GM23338 (cell line): Measurements from ENCODE around the gene FBXO15.

Experiments
- CREB1 ChIP-seq: fragments of 250-450 bp; sonication (Bioruptor Pico); IDR thresholded peaks from 2 replicates; pipeline ENCODE4 v1.5.0; 2020; ENCODE audit warnings: low read depth, mild to moderate bottlenecking, moderate library complexity
- EZH2 ChIP-seq: fragments of 200-600 bp; sonication (generic); IDR thresholded peaks from one replicate; pipeline ENCODE4 v1.8.0; 2017; ENCODE audit warnings: antibody characterized with exemption, mild to moderate bottlenecking, low read depth; ENCODE audit not compliant: unreplicated experiment
- EZH2phosphoT487 ChIP-seq: fragments of 200-600 bp; sonication (generic); IDR thresholded peaks from one replicate; pipeline ENCODE4 v1.8.1; 2018; ENCODE audit warnings: antibody characterized with exemption; ENCODE audit not compliant: unreplicated experiment
- NANOG ChIP-seq: IDR thresholded peaks from 2 replicates; pipeline ENCODE4 v1.6.1; 2016; ENCODE audit warnings: antibody characterized with exemption, borderline replicate concordance
- POLR2AphosphoS5 ChIP-seq: IDR thresholded peaks from 2 replicates; pipeline ENCODE4 v1.6.1; 2016; ENCODE audit warnings: antibody characterized with exemption, low read depth
- STAT1 ChIP-seq: IDR thresholded peaks from one replicate; pipeline ENCODE4 v1.6.1; 2016; ENCODE audit warnings: antibody characterized with exemption; ENCODE audit not compliant: unreplicated experiment
- ZNF114 ChIP-seq: fragments of 250-450 bp; sonication (Bioruptor Pico); IDR thresholded peaks from 2 replicates; pipeline ENCODE4 v1.5.0; 2020; ENCODE audit warnings: mild to moderate bottlenecking, moderate library complexity
- TF ChIP-seq, protein P1 (sequence below): IDR thresholded peaks from one replicate; pipeline ENCODE4 v1.6.1; 2018; ENCODE audit warnings: antibody characterized with exemption; ENCODE audit not compliant: unreplicated experiment
- TF ChIP-seq, protein P2 (sequence below), 2 experiments: fragments of 200-600 bp in 1 of 2; sonication (generic) in 1 of 2; conservative IDR thresholded peaks; 2 replicates each; pipeline versions ENCODE4 v1.5.1 to v1.6.1; 2016 to 2017; ENCODE audit warnings: antibody characterized with exemption in 2 of 2, low read depth in 2 of 2, mild to moderate bottlenecking in 2 of 2, moderate library complexity in 1 of 2
- TF ChIP-seq, protein P3 (sequence below): IDR thresholded peaks from 2 replicates; pipeline ENCODE4 v1.6.1; 2016; ENCODE audit warnings: antibody characterized with exemption
- TF ChIP-seq, protein P4 (sequence below): fragments of 250-450 bp; sonication (Bioruptor Pico); IDR thresholded peaks from 2 replicates; pipeline ENCODE4 v1.5.0; 2020; ENCODE audit warnings: mild to moderate bottlenecking, moderate library complexity

DNA sequence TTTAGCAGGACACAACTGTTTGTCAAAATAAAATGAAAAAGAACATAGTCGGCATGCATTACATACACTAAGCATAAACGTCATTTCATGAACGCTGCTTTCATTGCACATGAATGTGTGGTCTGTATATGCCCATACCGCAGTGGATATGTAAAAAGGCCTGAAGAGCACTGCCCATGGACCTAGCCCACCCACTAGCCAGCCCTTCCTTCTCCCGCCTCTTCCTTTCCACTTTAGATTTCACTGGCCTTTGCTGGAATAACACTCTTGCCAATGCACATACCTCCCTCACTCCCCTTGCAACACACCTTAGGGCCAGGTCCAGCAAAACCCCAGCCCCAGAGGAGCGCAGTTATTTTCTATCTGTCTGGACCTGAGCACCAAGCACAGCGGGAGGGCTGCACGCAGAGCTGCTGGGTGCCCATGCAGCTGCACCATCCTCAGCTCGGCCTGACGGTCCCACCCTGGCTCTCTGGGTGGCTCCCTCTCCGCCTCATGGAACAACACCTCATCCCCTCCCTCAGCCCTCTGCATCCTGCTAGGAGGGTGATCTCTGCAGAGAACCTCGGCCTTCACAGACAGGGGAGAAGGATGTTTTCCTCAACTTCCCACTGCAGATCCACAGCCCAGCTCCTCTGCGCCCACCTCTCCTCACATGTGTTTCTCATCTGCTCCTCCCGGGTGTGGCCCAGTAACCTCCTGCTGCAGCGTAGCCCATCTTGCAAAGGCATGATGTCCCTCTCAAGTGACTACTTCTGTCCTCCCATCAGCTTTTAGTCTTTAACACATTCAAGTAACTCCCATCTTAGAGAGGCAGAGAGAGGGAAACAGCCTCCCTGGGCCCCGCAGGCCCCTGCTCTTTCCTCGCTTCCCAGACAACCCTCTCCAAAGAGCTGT, 72.7 kb downstream of the FBXO15 start:
- TF ChIP-seq, protein P1, sequence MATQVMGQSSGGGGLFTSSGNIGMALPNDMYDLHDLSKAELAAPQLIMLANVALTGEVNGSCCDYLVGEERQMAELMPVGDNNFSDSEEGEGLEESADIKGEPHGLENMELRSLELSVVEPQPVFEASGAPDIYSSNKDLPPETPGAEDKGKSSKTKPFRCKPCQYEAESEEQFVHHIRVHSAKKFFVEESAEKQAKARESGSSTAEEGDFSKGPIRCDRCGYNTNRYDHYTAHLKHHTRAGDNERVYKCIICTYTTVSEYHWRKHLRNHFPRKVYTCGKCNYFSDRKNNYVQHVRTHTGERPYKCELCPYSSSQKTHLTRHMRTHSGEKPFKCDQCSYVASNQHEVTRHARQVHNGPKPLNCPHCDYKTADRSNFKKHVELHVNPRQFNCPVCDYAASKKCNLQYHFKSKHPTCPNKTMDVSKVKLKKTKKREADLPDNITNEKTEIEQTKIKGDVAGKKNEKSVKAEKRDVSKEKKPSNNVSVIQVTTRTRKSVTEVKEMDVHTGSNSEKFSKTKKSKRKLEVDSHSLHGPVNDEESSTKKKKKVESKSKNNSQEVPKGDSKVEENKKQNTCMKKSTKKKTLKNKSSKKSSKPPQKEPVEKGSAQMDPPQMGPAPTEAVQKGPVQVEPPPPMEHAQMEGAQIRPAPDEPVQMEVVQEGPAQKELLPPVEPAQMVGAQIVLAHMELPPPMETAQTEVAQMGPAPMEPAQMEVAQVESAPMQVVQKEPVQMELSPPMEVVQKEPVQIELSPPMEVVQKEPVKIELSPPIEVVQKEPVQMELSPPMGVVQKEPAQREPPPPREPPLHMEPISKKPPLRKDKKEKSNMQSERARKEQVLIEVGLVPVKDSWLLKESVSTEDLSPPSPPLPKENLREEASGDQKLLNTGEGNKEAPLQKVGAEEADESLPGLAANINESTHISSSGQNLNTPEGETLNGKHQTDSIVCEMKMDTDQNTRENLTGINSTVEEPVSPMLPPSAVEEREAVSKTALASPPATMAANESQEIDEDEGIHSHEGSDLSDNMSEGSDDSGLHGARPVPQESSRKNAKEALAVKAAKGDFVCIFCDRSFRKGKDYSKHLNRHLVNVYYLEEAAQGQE = no peak
- no peak for TF ChIP-seq CREB1 (CRISPR knock-in tag)
- TF ChIP-seq, protein P2, sequence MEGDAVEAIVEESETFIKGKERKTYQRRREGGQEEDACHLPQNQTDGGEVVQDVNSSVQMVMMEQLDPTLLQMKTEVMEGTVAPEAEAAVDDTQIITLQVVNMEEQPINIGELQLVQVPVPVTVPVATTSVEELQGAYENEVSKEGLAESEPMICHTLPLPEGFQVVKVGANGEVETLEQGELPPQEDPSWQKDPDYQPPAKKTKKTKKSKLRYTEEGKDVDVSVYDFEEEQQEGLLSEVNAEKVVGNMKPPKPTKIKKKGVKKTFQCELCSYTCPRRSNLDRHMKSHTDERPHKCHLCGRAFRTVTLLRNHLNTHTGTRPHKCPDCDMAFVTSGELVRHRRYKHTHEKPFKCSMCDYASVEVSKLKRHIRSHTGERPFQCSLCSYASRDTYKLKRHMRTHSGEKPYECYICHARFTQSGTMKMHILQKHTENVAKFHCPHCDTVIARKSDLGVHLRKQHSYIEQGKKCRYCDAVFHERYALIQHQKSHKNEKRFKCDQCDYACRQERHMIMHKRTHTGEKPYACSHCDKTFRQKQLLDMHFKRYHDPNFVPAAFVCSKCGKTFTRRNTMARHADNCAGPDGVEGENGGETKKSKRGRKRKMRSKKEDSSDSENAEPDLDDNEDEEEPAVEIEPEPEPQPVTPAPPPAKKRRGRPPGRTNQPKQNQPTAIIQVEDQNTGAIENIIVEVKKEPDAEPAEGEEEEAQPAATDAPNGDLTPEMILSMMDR (conservative IDR thresholded peaks at IDR 0.05; ENCODE audit: low read depth in 2 of 2) = no peak
- no peak for TF ChIP-seq EZH2
- no peak for TF ChIP-seq POLR2AphosphoS5
- TF ChIP-seq STAT1 = no peak
- TF ChIP-seq EZH2phosphoT487 = no peak
- TF ChIP-seq, protein P3, sequence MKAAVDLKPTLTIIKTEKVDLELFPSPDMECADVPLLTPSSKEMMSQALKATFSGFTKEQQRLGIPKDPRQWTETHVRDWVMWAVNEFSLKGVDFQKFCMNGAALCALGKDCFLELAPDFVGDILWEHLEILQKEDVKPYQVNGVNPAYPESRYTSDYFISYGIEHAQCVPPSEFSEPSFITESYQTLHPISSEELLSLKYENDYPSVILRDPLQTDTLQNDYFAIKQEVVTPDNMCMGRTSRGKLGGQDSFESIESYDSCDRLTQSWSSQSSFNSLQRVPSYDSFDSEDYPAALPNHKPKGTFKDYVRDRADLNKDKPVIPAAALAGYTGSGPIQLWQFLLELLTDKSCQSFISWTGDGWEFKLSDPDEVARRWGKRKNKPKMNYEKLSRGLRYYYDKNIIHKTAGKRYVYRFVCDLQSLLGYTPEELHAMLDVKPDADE = no peak
- no peak for TF ChIP-seq NANOG
- TF ChIP-seq, protein P4, sequence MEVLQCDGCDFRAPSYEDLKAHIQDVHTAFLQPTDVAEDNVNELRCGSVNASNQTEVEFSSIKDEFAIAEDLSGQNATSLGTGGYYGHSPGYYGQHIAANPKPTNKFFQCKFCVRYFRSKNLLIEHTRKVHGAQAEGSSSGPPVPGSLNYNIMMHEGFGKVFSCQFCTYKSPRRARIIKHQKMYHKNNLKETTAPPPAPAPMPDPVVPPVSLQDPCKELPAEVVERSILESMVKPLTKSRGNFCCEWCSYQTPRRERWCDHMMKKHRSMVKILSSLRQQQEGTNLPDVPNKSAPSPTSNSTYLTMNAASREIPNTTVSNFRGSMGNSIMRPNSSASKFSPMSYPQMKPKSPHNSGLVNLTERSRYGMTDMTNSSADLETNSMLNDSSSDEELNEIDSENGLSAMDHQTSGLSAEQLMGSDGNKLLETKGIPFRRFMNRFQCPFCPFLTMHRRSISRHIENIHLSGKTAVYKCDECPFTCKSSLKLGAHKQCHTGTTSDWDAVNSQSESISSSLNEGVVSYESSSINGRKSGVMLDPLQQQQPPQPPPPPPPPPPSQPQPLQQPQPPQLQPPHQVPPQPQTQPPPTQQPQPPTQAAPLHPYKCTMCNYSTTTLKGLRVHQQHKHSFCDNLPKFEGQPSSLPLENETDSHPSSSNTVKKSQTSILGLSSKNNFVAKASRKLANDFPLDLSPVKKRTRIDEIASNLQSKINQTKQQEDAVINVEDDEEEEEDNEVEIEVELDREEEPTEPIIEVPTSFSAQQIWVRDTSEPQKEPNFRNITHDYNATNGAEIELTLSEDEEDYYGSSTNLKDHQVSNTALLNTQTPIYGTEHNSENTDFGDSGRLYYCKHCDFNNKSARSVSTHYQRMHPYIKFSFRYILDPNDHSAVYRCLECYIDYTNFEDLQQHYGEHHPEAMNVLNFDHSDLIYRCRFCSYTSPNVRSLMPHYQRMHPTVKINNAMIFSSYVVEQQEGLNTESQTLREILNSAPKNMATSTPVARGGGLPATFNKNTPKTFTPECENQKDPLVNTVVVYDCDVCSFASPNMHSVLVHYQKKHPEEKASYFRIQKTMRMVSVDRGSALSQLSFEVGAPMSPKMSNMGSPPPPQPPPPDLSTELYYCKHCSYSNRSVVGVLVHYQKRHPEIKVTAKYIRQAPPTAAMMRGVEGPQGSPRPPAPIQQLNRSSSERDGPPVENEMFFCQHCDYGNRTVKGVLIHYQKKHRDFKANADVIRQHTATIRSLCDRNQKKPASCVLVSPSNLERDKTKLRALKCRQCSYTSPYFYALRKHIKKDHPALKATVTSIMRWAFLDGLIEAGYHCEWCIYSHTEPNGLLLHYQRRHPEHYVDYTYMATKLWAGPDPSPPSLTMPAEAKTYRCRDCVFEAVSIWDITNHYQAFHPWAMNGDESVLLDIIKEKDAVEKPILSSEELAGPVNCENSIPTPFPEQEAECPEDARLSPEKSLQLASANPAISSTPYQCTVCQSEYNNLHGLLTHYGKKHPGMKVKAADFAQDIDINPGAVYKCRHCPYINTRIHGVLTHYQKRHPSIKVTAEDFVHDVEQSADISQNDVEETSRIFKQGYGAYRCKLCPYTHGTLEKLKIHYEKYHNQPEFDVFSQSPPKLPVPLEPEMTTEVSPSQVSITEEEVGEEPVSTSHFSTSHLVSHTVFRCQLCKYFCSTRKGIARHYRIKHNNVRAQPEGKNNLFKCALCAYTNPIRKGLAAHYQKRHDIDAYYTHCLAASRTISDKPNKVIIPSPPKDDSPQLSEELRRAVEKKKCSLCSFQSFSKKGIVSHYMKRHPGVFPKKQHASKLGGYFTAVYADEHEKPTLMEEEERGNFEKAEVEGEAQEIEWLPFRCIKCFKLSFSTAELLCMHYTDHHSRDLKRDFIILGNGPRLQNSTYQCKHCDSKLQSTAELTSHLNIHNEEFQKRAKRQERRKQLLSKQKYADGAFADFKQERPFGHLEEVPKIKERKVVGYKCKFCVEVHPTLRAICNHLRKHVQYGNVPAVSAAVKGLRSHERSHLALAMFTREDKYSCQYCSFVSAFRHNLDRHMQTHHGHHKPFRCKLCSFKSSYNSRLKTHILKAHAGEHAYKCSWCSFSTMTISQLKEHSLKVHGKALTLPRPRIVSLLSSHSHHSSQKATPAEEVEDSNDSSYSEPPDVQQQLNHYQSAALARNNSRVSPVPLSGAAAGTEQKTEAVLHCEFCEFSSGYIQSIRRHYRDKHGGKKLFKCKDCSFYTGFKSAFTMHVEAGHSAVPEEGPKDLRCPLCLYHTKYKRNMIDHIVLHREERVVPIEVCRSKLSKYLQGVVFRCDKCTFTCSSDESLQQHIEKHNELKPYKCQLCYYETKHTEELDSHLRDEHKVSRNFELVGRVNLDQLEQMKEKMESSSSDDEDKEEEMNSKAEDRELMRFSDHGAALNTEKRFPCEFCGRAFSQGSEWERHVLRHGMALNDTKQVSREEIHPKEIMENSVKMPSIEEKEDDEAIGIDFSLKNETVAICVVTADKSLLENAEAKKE = no peak
- no peak for TF ChIP-seq ZNF114 (CRISPR knock-in tag)
